Measurements from ENCODE around the gene FBRS.

GRCh38 chr16:30657866-30658730, at the start of gene FBRS:
- peak in 3 of 4 experiments; percentile 8 to 66 (median 38) for TF ChIP-seq CTCF (IDR thresholded peaks at IDR 0.05)
- TF ChIP-seq POLR2A (IDR thresholded peaks at IDR 0.05) = peak; percentile 78 to 94
- peak in 2 of 4 donors; percentile 49 to 52 for TF ChIP-seq EP300 (IDR thresholded peaks at IDR 0.05)
